ENCODE measurements around the gene COL18A1. TPM values are rescaled to one million over a fixed set of nuclear protein-coding genes. Genes with fewer than 3 reads are reported as not detected.

COL18A1 gene
- total and polyA plus RNA-seq, 9 of the 15 experiments (the other 6 are each of a cell fraction or from before 2014, with no cell fraction given), result 0.14 to 16.4 (median 2.0) TPM

- TF ChIP-seq GTF2A2 (tag; IDR thresholded peaks at IDR 0.05) (no peak), E2F6 (IDR thresholded peaks at IDR 0.05; ENCODE audit: borderline replicate concordance in 1 of 2, extremely low read depth in 1 of 2, insufficient read depth in 1 of 2, insufficient read length in 1 of 2, low read depth in 1 of 2, low read length in 1 of 2, poor library complexity in 1 of 2, severe bottlenecking in 1 of 2) (no peak), PHF20 (IDR thresholded peaks at IDR 0.05; ENCODE audit: partially characterized antibody) (no peak), ZHX1 (conservative IDR thresholded peaks at IDR 0.05; ENCODE audit: low read length) (no peak), POLR2AphosphoS5 (IDR thresholded peaks at IDR 0.05; ENCODE audit: control insufficient read depth, insufficient read depth, low read depth, low read length) (no peak), RBM17 (IDR thresholded peaks at IDR 0.05; ENCODE audit: borderline replicate concordance, low read depth, low read length) (no peak), IRF1 (CRISPR knock-in tag; IDR thresholded peaks at IDR 0.05; ENCODE audit: borderline replicate concordance) (no peak), PHB (CRISPR knock-in tag; IDR thresholded peaks at IDR 0.05) (no peak), ZKSCAN3 (CRISPR knock-in tag; IDR thresholded peaks at IDR 0.05) (no peak), ZMIZ1 (IDR thresholded peaks at IDR 0.05; ENCODE audit: low read depth in 2 of 2, low read length in 2 of 2) (no peak), TBL1XR1 (IDR thresholded peaks at IDR 0.05; ENCODE audit: low read length in 2 of 2) (no peak), GATAD2A (IDR thresholded peaks at IDR 0.05) (no peak), CTCF (IDR thresholded peaks at IDR 0.05 in 2 of 3, conservative IDR thresholded peaks at IDR 0.05 in 1 of 3; ENCODE audit: insufficient read depth in 2 of 3, low read depth in 1 of 3, low read length in 3 of 3) (peak; percentile 51 to 87 (median 56); a peak in 4 of 6 replicates), HNRNPL (IDR thresholded peaks at IDR 0.05; ENCODE audit: low read depth, low read length) (no peak), ZFX (CRISPR knock-in tag; IDR thresholded peaks at IDR 0.05) (no peak), MYC (IDR thresholded peaks at IDR 0.05; ENCODE audit: low read depth, low read length) (no peak), MYC (CRISPR knock-in tag; IDR thresholded peaks at IDR 0.05; ENCODE audit: borderline replicate concordance, low read depth) (no peak), ZNF175 (CRISPR knock-in tag; IDR thresholded peaks at IDR 0.05; ENCODE audit: low read depth) (no peak)
Measured at GRCh38 chr21:45356251-45356650, 48.7 kb upstream of the COL18A1 start (continued).
